Cardiac ventricle fibroblast (primary cell): ENCODE results near the gene SRGAP1. TPM values are rescaled to one million over a fixed set of nuclear protein-coding genes. Genes with fewer than 3 reads are reported as not detected.

Experiments used
- total RNA-seq: library from RNA; depleted of rRNA; stranded (reverse); fragments of >200 nt; gene quantifications from 2 replicates; pipeline ENCODE4 v1.2.3, GENCODE V29; 2015

Gene SRGAP1
- 15.5 and 17.4 TPM in 2 replicates for total RNA-seq

DNA sequence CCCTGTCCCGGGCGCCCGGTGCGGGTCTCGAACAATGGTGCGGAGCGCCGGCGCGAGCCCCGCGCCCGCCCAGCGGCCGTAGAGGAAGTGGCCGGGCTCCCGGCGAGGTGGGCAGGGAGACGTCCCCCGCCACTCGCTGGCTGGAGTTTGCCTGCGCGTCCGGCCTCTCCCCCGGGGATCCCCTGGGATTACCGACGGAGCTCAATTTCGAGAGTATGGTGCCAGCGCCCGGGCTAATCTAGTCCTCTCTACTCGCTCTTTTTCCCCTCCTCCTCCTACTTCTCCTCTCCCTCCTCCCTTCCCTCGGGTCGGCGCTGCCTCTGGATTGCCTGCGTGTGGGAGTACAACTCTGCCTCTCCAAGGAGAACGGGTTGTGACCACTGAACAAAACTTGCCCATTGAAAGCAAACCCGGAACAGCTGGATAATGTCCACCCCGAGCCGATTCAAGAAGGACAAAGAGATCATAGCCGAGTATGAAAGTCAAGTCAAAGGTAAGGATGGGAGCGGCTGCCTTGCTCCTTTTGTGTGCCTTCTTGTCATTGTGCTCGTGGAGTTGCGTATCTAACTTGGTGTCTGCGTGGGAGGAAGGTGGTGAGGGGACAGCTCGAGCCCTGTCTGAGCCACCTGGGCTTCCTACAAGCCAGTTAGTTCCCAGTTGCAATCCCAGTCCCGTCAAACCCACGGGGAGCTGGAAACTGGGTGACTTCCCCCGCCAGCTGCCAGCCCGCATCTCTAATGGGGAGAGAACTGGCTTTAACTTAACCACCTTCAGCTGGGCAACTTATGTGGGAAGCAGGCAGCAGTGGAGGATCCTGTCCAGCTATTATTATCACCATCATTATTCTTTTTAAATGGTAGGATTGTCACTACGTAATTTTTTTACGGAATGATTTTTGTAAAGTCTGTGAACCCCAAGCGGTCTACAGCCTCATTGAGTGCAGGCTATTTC, at the start of gene SRGAP1:
Gene SRGAP1, plus strand, starts transcription at position 310 of the 951 bp plus-strand sequence. Its CDS starts 117 bp downstream, at position 427.

Other genes with a start within 250 kb of the SRGAP1 start
- gene DPY19L2, start 176.2 kb upstream of the SRGAP1 start, total RNA-seq = 0.19 and 0.68 TPM in 2 replicates
- 15.5 and 17.2 TPM in 2 replicates for gene RXYLT1, start 64.8 kb upstream of the SRGAP1 start, total RNA-seq